GM21737 (cell line): ENCODE data around the gene SHROOM2.
A peak's percentile ranks its signal among the peaks of the same experiment; 100 is the strongest.
"Not testable (repeated sequence)": the region's sequence is repeated elsewhere in the genome, so short reads cannot be mapped to it uniquely, and the experiment has no call there.

Source experiments
- ATAC-seq: cut with Tn5 transposase; IDR thresholded peaks from one replicate; pipeline ENCODE4 v1.9.1; 2021; ENCODE audit warnings: mild to moderate bottlenecking, moderate library complexity; ENCODE audit not compliant: unreplicated experiment

The SHROOM2 gene

GRCh38 chrX:9829308-9830267 is 43.4 kb downstream of the SHROOM2 start:
- peak; percentile 94 for ATAC-seq

GRCh38 chrX:9832811-9833210 is 46.6 kb downstream of the SHROOM2 start:
- no peak for ATAC-seq

- no peak for ATAC-seq
These were observed 49.5 kb downstream of the SHROOM2 start for GRCh38 chrX:9835585-9836210.

GRCh38 chrX:9842541-9842940 is 56.3 kb downstream of the SHROOM2 start:
- no peak for ATAC-seq

GRCh38 chrX:9844936-9845577 is 58.8 kb downstream of the SHROOM2 start:
- no peak for ATAC-seq

- ATAC-seq = no peak
These were observed 59.3 kb downstream of the SHROOM2 start for GRCh38 chrX:9845578-9845952.

GRCh38 chrX:9846631-9847030 is 60.4 kb downstream of the SHROOM2 start:
- no peak for ATAC-seq

GRCh38 chrX:9847071-9847470 is 60.8 kb downstream of the SHROOM2 start:
- no peak for ATAC-seq

- no peak for ATAC-seq
These were observed 62.7 kb downstream of the SHROOM2 start for GRCh38 chrX:9848718-9849479.

- no peak for ATAC-seq
These were observed 65.7 kb downstream of the SHROOM2 start for GRCh38 chrX:9851890-9852289.

- ATAC-seq = no peak
These were observed 67.1 kb downstream of the SHROOM2 start for GRCh38 chrX:9853307-9853706.

- no peak for ATAC-seq
These were observed 69.5 kb downstream of the SHROOM2 start for GRCh38 chrX:9855561-9856283.

GRCh38 chrX:9856588-9856987 is 70.4 kb downstream of the SHROOM2 start:
- no peak for ATAC-seq

GRCh38 chrX:9857575-9858474 is 71.6 kb downstream of the SHROOM2 start:
- ATAC-seq = no peak

- not testable (repeated sequence) for ATAC-seq
These were observed 72.5 kb downstream of the SHROOM2 start for GRCh38 chrX:9858684-9859083.

- no peak for ATAC-seq
These were observed 73.7 kb downstream of the SHROOM2 start for GRCh38 chrX:9859711-9860555.

GRCh38 chrX:9860826-9861225 is 74.6 kb downstream of the SHROOM2 start:
- ATAC-seq = no peak

- ATAC-seq = no peak
These were observed 75.5 kb downstream of the SHROOM2 start for GRCh38 chrX:9861711-9862110.
